B cell (primary cell): ENCODE data around the gene TEX19.

Experiments
- EZH2 ChIP-seq: IDR thresholded peaks from 2 replicates; pipeline ENCODE4 v1.6.1; 2012; ENCODE audit warnings: borderline replicate concordance, low read depth, mild to moderate bottlenecking, moderate library complexity, low read length; ENCODE audit not compliant: insufficient read depth, poor library complexity, severe bottlenecking
- TF ChIP-seq, protein P1 (sequence below): fragments of 200-600 bp; IDR thresholded peaks from one replicate; pipeline ENCODE4 v1.8.0; 2022; ENCODE audit warnings: antibody characterized with exemption, mild to moderate bottlenecking

DNA sequence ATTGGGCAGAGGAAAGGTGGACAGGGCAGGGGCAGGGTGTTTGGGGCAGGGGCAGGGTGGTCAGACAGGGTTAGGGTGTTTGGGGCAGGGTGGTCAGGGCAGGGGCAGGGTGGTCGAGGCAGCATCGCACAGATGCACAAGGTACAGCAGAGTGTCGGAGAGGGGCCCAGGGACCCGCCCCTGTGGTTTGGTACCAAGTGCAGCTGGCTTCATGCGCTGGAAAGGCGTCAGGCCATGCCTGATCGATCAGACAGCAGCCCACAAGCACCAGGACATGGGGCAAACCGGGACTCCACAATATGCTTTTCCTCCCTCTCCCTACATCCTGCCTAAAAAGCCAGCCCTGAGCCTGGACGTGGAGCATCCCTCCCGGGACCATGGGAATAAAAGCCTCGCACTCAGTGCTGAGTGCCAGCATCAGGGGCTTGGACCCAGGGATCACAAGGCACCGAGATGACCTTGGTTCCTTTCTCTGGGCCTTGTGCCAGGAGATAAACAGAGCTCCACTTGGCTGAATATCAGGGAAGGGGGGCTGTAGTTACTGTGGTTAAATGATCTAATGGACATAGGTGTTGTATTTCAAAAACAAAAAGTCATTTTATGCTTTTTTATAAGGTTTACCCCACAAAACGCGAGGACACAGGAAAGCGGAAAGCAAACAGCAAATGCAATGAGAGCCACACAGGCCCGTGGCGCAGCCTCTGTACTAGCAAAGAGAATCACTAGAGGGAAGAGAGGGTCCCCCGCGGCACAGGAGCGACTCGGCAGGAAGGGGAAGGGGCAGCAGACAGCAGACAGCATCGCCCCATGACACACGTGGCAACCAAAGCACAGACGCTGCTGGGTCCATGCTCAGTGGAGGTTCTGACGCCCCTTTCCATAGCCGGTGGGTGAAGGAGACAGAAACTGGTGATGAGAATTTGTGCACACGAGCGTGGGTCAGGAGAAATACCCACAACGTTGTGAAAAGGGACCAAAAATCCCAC is 53.8 kb downstream of the TEX19 start:
- TF ChIP-seq, protein P1, sequence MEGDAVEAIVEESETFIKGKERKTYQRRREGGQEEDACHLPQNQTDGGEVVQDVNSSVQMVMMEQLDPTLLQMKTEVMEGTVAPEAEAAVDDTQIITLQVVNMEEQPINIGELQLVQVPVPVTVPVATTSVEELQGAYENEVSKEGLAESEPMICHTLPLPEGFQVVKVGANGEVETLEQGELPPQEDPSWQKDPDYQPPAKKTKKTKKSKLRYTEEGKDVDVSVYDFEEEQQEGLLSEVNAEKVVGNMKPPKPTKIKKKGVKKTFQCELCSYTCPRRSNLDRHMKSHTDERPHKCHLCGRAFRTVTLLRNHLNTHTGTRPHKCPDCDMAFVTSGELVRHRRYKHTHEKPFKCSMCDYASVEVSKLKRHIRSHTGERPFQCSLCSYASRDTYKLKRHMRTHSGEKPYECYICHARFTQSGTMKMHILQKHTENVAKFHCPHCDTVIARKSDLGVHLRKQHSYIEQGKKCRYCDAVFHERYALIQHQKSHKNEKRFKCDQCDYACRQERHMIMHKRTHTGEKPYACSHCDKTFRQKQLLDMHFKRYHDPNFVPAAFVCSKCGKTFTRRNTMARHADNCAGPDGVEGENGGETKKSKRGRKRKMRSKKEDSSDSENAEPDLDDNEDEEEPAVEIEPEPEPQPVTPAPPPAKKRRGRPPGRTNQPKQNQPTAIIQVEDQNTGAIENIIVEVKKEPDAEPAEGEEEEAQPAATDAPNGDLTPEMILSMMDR, result no peak
- no peak for TF ChIP-seq EZH2
